Activated CD8-positive, alpha-beta memory T cell treated with anti-CD3 and anti-CD28 coated beads, Interleukin-2, amount 50 U/mL, for 1 hour (primary cell): ENCODE data around the gene FOXD2.

Experiments used
- DNase-seq: peaks from one replicate; pipeline ENCODE4 v3.0.0-alpha.2; 2020; ENCODE audit errors: extremely low read depth

Gene FOXD2

DNA sequence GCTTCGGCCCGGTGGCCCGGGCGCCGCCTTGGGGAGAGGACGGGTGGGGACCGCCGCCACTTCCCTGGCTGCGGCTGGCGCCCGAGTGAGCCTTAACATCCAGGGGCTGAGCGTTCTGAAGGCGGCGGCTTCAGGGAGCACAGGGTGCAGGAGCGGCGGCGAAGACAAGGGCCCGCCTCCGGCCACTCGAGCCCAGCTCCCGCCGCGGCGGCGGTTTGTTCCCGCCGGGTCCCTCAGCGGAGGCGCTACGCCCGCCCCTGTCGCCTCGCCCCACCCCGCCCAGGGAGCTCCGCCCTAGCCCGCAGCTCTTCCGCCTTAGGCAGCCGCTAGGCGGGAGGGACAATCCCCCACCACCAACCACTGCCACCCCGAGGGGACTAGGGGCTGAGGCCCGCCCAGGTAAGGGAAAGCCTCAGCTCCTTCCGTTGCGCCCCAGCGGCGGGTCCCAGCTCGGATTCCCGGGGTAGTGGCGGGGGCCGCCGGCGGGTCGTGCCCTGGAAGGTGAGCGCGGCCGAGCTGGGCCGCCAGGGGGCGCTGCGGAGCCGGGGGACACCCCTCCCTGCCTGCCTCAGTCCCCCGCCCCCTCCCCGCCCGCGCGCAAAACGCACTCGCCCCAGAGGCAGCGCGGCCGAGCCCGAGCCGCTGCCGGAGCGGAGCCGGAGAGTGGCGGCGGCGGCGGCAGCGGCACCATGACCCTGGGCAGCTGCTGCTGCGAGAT is at the start of gene FOXD2:
Gene FOXD2, plus strand, starts transcription at position 598 of the 718 bp plus-strand sequence. Its CDS starts 92 bp downstream, at position 690.
- peak; percentile 70 for DNase-seq

DNA sequence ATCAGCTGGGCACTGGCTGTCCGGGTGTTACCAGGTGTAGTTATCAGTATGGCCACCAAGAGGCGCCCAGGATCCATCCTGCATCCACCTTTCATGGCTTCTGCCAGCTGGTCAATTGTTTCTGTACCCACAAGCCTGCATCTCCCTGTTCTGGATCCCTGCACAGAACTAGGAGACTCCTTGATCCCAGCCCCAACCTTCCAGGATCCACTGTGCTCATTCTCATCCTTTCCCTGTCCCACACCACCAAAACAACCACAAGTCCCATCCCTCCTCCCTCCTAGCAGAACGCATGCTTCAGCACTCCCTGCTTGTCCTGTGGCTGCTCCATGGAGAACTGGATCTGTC is 49.0 kb upstream of the FOXD2 start:
- DNase-seq, result no peak

DNA sequence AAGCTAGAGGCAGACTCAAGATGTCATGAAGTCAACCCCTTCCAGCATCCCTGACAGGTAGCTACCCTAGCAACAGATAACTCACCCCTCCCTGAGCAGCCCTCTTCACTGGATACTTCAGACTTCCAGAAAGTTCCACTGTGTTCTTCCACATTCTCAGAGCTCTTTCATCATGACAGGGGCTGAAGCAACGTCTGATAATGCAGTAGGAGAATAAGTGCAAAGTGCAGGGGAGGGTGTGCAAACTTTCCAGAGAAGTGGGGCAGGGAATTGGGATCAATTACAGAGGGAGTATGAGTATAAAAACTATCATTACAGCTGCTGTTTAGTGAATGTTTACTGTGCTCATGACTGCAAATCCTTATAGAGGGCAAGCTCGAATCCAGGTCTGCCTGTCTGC is 48.1 kb upstream of the FOXD2 start:
- no peak for DNase-seq

DNA sequence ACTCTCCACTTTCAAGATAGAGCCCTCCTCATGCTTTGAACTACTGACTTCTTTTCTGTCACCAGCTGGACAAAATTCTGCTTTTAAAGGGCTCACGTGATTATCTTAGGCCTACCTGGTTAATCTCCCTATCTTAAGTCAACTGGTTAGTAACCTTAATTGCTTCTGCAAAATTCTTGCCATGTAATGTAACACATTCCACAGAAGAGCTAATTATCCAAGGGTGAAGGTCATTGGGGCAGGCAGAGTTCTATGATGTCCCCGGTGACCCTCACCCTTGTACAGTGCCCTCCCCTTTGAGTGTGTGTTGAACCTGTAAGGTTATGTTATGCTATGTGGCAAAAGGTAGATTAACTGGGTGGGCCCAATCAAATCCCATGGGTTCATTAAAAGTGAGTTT is 47.0 kb upstream of the FOXD2 start:
- no peak for DNase-seq

DNA sequence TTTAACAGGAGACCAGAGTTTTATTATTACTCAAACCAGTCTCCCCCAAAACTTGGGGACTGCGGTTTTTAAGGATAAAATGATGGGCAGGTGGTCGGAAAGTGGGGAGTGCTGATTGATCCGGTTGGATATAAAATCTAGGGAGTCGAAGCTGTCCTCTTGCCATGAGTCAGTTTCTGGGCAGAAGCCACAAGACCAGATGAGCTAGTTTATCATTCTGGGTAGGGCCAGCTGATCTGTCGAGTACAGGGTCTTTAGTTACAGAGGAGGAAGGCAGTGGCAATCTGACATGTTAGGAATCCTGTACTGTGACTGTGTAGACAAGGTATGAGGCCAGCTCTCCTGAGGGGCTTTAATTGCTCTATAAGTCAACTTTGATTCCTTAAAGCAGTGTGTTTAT is 44.7 kb upstream of the FOXD2 start:
- DNase-seq, result no peak

DNA sequence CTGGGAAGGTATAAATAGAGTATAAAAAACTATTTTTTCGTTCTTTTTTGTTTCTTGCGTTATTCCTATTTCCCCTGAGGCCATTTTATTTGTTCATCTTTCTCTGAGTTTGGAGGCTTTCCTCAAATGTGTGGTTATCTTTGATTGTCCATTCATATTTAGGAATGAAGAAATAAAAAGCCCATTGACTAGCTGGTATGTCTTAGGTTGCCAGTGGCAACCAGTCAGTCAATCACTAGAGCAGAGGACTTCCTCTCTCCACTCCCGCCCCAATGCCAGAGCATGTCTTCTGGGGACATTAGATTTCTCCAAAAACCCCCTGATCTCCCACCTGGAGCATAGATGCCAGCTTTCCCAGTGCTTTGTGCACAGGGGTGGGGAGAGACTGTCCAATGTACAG is 42.4 kb upstream of the FOXD2 start:
- no peak for DNase-seq

DNA sequence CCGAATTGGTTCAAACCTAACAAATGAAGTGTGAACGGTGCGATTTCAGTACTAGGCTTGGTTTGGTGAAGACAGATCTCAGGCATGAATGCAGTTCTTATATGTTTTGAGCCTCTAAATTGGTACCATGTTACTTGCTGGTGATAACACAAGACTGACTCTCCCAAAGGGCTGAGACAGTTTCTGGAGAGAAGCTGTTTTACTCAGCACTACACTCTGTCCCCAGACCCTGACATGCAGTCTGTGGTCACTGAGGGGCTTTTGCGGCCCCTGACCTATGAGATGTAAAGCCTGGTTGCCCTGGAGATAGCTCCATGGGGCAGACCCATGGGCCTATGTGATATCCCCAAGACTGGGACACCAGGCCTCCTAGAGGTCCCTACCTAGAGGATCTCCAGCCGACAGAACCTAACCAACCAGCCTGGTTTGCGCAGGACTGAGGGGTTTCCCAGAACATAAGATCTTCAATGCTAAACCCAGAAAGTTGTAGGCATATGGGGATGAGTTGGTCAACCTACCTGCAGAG is 41.1 kb upstream of the FOXD2 start:
- DNase-seq, result no peak

DNA sequence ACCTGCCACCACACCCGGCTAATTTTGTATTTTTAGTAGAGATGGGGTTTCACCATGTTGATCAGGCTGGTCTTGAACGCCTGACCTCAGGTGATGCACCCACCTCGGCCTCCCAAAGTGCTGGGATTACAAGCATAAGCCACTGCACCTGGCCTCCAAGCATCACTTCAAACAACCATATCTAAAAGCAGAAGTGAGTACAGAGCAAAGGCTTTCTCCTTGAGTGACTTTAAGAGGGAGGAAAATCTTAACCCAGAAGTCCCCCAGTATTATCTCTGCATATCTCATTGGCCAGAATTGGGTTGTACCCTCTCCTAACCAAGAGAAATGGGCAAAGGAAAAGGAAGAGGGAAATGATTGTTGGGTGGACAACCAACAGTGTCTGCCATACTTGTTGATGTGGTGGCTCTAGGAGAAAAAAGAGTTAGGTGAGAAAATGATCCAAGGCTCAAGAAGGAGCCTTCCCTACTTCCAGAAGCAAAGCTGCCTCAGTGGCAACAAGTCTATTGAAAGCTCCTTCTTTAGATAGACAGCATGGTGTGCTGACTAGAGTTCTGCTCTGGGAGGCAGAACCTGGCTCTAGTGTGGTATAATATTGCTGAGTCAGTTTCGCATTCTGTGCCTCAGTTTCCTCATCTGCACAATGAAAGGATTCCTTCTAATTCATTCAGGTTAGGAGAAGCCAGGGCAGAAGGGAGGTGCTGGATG is 38.6 kb upstream of the FOXD2 start:
- no peak for DNase-seq

DNA sequence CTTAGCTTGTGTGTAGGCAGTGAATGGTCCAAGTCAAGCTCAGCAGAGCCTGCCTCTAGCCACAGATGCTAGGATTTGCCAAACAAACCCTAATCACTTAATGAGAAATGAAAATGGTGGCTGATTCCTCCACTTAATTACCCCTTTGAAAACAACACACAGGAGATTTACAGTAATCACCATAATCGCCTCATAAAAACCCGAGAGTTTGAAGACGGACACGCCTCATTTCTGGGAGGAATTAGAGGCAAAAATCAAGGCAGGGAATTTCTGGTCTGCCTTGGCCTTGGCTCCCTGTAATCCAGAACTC is 38.0 kb upstream of the FOXD2 start:
- DNase-seq, result no peak

DNA sequence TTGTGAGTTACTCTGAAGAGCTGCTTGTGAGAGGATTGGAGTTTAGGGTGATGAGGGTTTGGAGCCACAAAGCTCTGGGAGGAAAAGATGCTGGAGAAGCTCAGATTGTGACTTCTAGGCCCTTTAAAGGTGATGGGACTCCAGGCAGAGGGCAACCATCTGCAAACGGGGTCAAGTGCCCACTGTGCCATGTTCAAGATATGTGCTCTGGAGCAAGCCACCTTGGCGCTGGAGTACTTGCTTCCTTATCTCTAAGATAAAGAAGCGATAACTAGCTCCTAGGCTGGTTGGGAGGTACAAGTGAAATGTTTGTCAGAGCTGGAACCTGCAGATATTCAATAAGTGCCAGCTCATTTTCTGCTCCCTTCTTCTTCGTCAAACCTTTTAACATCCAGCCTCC is 36.1 kb upstream of the FOXD2 start:
- DNase-seq, result no peak

DNA sequence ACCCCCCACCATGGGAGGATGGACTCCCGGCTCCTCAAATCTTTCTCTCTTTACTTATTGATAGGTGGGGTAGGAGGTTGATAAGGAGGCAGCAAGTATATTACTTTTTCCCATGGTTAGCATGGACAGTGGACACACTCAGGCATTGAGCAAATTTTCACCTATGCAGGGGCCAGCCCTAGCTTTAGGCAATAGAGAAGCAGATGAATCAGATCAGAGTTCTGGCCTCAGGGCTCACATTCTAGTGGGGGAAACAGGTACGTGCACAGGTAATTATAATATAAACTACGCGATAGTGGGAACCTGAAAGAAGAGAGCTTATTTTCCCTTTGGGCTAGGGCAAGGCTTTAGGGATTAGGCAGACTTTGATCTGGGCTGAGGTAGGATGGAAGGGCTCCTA is 35.3 kb upstream of the FOXD2 start:
- DNase-seq, result no peak

DNA sequence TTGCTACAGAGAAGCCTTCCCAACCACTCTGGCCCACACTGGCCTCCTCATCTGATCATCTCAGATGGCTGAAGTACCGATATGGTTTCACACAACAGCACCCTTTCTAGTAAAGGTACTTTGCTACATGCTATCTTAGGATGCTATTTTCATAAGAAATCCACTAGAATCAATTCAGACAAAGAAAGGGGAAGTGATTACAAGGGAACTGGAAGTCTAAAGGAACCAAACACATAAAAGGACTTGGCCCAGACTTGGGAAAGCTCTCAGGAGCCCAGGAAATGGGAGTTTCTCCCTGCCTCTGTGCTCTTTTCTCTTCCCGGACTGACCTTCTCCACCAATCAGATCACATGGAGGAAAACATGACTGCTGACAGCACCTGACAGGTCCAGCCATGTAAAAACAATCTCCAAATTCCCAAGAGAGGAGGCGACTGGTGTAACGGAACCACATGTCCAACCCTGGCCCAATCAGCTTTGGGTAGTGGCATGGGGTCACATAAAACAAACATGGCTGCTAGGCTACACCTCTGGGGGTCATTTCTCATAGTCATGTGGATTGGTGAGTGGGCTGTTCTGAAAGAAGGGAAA is 34.4 kb upstream of the FOXD2 start:
- DNase-seq, result no peak

DNA sequence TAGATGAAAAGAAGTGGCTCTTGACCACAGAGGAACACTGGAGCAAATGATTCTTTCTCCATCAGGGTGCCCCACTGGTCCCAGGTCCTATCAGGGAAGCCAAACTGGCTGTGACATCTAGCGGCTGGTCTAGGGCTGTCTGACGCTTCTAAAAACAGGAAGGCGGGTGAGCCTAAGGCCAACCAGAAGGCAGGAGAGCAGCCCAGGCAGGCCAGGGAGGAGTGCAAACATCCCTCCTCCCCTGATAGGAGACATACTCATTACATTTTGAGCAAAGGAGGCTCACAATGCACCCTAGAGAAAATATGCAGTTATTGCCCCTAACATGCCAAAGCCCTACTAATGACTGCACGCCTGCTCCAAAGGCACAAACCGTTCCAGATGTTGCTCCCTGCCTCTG is 32.1 kb upstream of the FOXD2 start:
- DNase-seq, result no peak

DNA sequence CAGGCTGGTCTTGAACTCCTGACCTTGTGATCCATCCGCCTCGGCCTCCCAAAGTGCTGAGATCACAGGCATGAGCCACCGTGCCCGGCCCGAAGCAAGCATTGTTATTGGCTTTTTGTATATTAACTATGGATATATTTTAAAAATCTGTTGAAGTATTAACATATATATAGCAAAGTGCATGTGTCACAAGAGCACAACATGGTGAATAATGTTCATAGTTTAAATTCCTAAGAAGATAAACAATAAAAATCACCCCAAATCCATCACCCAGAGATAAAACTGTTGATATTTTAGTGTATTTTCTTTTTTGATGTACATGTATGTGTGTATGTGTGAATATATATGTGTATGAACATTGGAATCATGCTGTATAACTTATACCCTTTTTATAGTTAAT is 30.9 kb upstream of the FOXD2 start:
- DNase-seq, result no peak

DNA sequence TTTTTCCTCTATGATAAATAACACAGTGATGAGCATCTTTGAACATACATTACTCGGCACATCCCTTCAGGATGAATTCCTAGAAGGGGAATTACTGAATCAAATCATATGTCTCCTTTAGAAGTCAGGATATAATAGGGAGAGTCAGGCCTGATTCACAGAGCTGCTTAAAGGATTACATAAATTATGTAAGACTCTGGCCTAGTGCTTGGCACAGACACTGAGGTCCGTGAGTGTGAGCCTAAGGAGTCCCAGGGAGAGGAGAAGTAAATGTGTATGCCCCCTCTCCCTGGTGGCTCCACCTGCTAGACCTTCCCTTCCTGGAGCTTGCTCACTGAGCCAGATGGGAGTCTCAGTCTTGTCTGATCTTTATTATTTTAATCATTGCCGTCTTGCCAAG is 30.4 kb upstream of the FOXD2 start:
- no peak for DNase-seq

DNA sequence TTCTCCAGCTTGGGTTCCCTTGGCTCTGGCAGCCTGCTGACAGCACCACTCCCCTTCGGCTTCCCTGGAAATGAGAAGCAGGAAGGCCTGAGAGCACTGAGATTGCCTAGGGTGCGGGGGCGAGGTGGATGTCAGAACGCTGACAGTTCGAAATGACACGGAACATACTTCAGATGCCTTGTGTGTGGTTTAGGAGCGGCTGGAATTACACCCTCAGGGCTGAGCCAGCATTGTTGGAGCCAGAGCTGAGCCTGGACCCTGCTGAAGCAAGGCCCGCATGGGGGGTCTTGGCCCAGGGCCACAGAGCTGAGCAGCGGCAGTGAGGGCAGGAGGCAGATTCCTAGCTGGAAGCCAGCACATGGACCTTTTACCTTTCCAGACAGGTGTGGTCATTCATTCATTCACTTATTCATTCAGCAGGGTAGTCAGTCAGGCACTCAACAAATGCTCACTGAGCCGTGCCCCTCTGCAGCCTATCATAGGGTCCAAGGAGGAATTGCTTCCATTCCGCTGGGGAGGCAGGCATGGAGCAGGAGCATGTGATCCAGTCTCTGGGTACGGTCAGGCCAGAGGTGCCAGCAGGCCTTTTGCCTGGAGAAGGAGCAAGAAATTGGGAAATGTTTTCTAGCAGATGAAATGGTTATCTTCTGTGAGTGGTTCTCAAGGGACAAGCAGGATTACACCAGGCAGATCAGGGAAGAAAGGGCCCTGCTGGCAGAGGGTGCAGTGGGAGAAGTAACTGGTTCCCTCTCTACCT is 28.4 kb upstream of the FOXD2 start:
- no peak for DNase-seq

DNA sequence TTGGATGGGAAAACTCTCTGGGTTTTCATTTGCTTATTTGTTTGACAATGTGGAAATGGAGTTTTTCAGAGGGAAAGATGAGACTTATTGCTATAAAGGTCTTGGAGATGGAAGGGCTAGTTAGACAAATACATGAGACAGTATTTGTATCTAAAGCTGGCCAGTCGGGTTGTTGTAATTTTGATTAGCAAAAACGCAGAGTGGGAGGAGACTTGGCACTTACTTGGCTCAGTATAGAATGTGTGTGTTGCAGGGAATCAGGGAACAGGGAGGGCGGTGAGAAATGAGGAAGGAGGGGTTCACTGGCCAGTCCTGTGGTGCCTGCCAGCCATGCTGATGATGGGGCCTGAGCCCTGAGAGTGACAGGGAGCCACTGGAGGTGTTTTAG is 27.8 kb upstream of the FOXD2 start:
- no peak for DNase-seq

DNA sequence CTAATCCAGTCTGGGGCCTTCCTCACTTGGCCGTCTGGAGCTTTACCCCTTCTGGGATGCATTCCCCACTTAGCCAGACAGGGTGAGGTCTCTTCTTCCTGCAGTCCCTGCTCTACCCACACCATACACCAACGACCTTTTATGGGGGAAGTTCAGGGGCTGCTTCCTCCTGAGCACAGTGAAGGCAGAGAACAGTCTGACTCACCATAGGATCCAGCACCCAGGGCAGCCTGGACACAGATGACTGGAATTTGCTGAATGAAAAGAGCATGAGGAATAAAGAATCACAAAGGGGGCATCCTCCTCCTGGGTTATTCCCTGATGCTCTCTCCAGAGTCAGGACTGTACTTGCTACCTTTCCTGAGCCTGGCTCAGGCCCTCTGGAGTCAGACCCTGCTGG is 26.4 kb upstream of the FOXD2 start:
- no peak for DNase-seq

DNA sequence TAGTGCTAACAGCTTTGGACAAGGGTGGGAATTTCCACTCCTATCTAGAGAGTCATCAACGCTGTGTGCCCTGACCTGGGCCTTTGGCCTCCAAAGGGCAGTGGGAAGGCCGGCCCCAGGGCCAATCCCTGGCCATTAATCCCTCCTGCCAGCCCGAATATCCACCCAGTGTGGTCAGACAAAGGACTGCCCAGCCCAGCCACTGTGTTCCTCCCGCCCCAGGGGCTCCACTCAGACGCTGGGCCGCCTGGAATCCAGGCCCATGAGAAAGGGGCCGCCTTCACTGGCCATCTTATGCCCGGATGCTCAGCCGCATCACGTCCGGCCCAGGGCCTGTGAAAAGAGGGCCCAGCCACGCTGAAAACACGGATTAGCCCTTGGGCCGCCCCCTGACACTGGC is 25.4 kb upstream of the FOXD2 start:
- DNase-seq, result no peak

DNA sequence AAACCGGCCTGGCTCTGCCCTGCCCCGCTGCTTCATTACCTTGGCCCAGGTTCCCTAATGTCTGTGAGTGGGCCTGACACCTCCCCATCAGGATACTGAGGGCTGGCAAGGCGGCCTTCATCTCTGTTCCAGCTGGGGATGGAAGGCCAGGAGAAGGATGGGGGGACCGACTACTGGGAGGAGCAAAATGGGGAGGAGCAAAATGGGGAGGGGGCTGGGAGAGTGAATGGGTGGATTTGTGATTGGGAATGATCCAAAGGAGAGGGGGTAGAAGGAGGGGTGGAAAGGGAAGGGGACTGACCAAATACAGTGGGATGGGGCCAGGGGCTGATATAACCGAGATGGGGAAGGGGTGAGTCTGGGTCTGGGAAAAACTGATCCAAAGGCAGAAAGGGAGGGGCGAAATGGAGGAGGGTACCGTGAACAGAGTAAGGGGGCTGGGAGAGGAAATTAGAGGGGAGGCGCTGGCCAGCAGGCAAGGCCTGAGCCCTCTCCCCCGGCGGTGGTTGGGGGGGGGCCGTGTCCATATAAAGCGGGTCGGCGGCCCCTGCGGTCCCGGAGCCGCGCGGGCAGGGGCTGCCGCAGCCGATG is 22.0 kb upstream of the FOXD2 start, which contains the start of gene FOXE3:
Gene FOXE3, plus strand, starts transcription at position 558 of the 591 bp plus-strand sequence. Its CDS starts 31 bp downstream, at position 589.
- DNase-seq, result no peak

DNA sequence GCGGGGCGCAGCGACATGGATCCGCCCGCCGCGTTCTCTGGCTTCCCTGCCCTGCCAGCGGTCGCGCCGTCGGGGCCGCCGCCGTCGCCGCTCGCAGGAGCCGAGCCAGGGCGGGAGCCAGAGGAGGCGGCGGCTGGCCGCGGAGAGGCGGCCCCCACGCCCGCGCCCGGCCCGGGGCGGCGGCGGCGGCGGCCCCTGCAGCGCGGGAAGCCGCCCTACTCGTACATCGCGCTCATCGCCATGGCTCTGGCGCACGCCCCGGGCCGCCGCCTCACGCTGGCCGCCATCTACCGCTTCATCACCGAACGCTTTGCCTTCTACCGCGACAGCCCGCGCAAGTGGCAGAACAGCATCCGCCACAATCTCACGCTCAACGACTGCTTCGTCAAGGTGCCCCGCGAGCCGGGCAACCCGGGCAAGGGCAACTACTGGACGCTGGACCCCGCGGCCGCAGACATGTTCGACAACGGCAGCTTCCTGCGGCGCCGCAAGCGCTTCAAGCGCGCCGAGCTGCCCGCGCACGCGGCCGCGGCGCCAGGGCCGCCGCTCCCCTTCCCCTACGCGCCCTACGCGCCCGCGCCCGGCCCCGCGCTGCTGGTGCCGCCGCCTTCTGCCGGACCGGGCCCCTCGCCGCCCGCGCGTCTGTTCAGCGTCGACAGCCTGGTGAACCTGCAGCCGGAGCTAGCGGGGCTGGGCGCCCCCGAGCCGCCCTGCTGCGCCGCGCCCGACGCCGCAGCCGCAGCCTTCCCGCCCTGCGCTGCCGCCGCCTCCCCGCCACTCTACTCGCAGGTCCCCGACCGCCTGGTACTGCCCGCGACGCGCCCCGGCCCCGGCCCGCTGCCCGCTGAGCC is 21.3 kb upstream of the FOXD2 start:
- no peak for DNase-seq
